Measurements from ENCODE around the gene COG5. TPM values are rescaled to one million over a fixed set of nuclear protein-coding genes. Genes with fewer than 3 reads are reported as not detected.

The COG5 gene
- total RNA-seq, 1 donor from 2014 or later, result 40.8 TPM

DNA sequence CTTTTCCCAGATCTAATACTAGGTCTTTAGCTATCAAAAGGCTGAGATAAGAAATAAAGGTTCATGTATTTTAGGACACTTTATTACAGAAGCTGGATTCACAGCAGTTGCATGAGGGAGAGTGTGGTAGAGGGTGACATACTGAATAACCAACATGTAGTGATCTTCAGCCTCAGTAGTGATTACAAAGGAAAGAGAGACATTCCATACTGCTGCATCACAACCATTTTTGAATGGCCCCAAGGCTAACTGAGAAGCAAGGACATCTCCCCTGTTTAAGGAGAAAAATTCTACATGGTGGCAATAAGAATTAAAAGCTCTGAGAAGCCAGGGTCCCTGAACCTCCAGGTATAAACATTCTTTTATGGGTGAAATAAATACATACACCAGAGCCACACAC, 35.3 kb downstream of the COG5 start:
- Histone ChIP-seq H3K9me3 (replicated peaks) (no peaks in the 10 kb centered on the region), H3K4me1 (peaks cover 9% of the 10 kb centered on the region), H3K27ac (replicated peaks) (no peak overlapping the region), H3K27me3 (ENCODE audit: low read depth) (no peaks in the 10 kb centered on the region), H3K36me3 (peaks cover 1% of the 10 kb centered on the region), H3K4me3 (no peak overlapping the region)
- no peak for DNase-seq
- intact Hi-C loops (cut with micrococcal nuclease), result no loop called here
- TF ChIP-seq, protein P1, sequence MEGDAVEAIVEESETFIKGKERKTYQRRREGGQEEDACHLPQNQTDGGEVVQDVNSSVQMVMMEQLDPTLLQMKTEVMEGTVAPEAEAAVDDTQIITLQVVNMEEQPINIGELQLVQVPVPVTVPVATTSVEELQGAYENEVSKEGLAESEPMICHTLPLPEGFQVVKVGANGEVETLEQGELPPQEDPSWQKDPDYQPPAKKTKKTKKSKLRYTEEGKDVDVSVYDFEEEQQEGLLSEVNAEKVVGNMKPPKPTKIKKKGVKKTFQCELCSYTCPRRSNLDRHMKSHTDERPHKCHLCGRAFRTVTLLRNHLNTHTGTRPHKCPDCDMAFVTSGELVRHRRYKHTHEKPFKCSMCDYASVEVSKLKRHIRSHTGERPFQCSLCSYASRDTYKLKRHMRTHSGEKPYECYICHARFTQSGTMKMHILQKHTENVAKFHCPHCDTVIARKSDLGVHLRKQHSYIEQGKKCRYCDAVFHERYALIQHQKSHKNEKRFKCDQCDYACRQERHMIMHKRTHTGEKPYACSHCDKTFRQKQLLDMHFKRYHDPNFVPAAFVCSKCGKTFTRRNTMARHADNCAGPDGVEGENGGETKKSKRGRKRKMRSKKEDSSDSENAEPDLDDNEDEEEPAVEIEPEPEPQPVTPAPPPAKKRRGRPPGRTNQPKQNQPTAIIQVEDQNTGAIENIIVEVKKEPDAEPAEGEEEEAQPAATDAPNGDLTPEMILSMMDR (IDR thresholded peaks at IDR 0.05; ENCODE audit: borderline replicate concordance), result no peak

DNA sequence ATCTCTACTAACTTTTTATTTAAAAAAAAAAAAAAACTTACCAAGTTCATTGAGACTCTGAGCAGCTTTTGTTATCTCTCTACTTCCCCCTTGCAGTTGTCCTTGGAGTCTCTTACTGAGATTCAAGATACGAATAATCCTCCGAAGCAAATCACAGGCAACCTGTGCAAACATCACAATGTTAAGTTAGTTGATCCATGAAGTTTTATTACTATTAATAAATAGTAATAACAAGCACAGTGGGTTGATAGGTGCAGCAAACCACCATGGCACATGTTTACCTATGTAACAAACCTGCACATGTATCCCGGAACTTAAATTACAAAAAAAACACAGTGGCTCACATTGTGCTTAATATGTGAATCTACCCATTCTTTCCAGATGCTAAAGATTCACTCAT, 36.5 kb downstream of the COG5 start:
- peaks cover 9% of the 10 kb centered on the region for H3K4me1 ChIP-seq
- intact Hi-C loops (cut with micrococcal nuclease), result no loop called here
- no peak overlapping the region for H3K27ac ChIP-seq (replicated peaks)
- H3K9me3 ChIP-seq (replicated peaks), result no peaks in the 10 kb centered on the region
- TF ChIP-seq, protein P1 (IDR thresholded peaks at IDR 0.05; ENCODE audit: borderline replicate concordance), result no peak
- DNase-seq, result no peak
- H3K36me3 ChIP-seq, result no peaks in the 10 kb centered on the region
- H3K4me3 ChIP-seq, result no peak overlapping the region
- no peaks in the 10 kb centered on the region for H3K27me3 ChIP-seq (ENCODE audit: low read depth)

DNA sequence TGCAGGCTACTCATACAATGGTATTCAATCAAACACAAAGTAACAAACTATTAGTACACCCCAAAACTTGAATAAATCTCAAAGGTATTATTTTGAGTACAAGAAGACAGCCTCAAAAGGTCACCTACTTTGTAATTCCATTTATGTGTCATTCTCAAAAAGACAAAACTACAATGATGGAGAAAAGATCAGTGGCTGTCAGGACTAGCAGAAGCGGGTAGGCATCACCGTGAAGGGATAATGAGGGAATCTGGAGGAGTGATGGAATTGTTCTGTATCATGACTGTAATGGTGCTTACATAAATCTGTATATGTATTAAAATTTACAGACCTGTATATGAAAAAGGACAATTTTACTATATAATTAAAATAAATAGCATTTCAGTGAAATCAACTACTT, 37.0 kb downstream of the COG5 start:
- intact Hi-C loops (cut with micrococcal nuclease), result no loop called here
- TF ChIP-seq, protein P1 (IDR thresholded peaks at IDR 0.05; ENCODE audit: borderline replicate concordance), result no peak
- Histone ChIP-seq H3K36me3 (peaks cover 3% of the 10 kb centered on the region), H3K9me3 (replicated peaks) (no peaks in the 10 kb centered on the region), H3K27me3 (ENCODE audit: low read depth) (no peaks in the 10 kb centered on the region), H3K4me3 (no peak overlapping the region), H3K4me1 (peaks cover 9% of the 10 kb centered on the region), H3K27ac (replicated peaks) (no peak overlapping the region)
- DNase-seq, result no peak

DNA sequence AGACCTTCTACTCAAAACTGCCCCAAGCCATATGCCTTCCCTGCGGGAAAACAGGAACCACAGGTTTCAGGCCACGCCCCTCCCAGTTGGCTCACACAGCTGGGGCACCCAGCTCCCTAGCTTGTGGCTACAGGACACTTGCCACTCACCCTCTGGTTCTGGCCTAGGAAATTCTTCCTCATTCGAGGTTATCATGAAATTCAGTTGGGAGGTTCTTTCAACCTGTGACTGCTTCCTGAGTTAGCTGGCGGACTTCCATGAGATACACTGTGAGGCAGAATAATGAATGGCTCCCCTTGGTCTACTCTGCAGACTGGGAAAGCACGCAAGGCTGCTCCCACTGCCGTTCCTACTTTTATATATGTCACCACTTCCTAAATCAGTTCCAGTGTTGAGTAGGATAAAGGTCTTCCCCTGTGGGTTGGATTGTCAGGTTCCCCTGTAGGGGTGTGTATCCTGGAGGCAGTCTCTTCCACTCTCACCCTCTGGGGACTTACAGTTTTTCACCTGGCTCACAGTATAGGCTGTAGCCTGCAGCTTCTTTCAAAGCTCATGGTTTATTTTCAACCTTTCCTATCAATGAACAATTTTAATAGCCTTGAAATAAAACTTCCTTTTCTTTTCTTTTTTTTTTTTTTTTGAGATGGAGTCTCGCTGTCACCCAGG, 56.9 kb downstream of the COG5 start:
- Histone ChIP-seq H3K4me3 (no peak overlapping the region), H3K9me3 (replicated peaks) (no peaks in the 10 kb centered on the region), H3K27me3 (ENCODE audit: low read depth) (no peaks in the 10 kb centered on the region), H3K36me3 (no peaks in the 10 kb centered on the region), H3K27ac (replicated peaks) (no peak overlapping the region), H3K4me1 (peaks cover 16% of the 10 kb centered on the region)
- peak; percentile 22 for DNase-seq
- intact Hi-C loops (cut with micrococcal nuclease), result no loop called here
- TF ChIP-seq, protein P1 (IDR thresholded peaks at IDR 0.05; ENCODE audit: borderline replicate concordance), result no peak

DNA sequence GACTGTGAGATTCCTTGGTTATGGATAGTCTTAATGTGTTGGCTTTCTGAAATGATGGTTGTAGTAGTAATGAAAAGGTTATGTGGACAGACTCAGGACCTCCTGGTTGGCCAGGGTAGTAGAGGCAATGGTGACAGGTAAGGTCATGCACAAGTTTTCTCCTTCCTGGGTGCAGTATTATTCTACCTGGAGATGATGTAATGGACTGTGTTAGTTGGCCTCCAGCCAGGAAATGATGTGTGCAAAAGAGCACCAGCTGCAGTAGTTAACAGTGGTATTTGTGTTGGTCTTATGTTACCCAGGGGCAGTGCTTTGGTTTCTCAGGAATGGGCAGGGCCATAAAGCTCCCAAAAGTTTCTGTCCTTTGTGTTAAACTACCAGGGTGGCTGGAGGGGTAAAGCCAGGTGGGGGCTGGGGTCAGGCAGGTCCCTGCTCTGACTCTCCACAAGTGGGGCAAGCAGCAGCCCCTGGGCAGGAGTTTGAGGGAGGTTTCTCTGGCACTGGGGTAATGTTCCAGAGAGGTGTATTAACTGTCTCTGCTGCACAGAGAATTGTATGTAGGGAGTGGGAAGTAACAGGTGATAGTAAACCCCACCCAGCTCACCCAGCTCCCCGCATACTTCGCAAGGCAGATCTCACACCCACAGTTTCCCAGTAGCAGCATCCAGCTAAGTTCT, 57.6 kb downstream of the COG5 start:
- Histone ChIP-seq H3K27ac (replicated peaks) (no peak overlapping the region), H3K4me1 (peaks cover 16% of the 10 kb centered on the region), H3K4me3 (no peak overlapping the region), H3K27me3 (ENCODE audit: low read depth) (no peaks in the 10 kb centered on the region), H3K36me3 (no peaks in the 10 kb centered on the region), H3K9me3 (replicated peaks) (no peaks in the 10 kb centered on the region)
- DNase-seq, result no peak
- TF ChIP-seq, protein P1 (IDR thresholded peaks at IDR 0.05; ENCODE audit: borderline replicate concordance), result no peak
- intact Hi-C loops (cut with micrococcal nuclease), result no loop called here
